NOMO-1 treated with dmso at 0.1 percent for 144 hours (cell line): ENCODE measurements around the gene FCER1A.
A peak's percentile ranks its signal among the peaks of the same experiment; 100 is the strongest.

Source experiments
- DNase-seq: peaks from one replicate; lab custom pipeline; 2025; ENCODE audit not compliant: unreplicated experiment; lab: John Stamatoyannopoulos, UW

The FCER1A gene

DNA sequence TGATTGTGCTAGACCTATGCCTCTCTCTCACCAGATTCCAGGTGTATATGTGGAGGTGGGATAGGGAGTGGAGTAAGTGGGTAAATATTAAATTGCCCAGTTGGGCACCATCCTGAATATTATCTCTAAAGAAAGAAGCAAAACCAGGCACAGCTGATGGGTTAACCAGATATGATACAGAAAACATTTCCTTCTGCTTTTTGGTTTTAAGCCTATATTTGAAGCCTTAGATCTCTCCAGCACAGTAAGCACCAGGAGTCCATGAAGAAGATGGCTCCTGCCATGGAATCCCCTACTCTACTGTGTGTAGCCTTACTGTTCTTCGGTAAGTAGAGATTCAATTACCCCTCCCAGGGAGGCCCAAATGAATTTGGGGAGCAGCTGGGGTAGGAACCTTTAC, at the start of gene FCER1A:
Gene FCER1A, plus strand, starts transcription at position 242 of the 400 bp plus-strand sequence. Its CDS starts 29 bp downstream, at position 271.
- DNase-seq = no peak

DNA sequence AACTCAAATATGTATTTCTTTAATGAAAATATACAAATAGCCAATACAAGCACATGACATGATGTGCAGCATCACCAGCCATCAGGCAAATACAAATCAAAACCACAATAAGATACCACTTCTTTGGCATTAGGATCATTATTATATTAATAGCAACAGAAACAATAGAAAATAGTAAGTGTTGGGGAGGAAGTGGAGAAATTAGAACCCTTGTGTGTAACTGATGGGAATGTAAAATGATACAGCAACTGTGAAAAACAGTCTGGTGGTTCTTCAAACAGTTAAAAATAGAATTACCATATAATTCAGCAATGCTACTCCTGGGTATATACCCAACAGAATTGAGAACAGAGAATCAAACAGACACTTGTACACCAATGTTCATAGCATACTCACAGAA, 40.8 kb upstream of the FCER1A start:
- DNase-seq = no peak

DNA sequence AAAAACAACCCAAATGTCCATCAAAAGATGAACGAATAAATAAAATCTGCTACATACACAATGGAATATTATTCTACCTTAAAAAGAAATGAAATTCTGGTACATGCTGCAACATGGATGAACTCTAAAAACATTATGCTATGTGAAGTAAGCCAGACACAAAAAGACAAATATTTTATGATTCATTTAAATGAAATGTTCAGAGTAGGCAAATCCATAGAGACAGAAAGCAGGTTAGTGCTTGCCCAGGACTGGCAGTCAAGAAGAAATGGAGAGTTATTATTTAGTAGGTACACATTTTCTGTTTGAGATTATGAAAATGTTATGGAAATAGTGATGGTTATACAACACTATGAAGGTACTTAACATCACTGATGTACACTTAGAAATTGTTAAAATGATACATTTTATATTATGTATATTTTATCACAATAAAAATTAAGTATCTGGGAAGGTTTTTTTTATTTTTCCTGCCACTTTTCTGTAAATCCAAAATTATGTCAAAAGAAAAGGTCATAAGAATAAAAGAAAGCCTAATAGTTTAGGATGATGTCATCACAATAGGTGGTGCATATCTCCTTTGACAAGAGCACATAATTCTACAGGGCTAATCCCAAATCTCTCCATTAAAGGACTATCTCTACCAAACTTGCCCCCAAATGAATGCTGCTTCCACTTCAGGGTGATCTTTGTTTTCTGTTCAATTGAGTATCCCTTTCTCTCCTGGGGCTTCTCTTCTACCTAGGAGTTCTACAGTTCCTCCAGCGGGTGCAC, 40.2 kb upstream of the FCER1A start:
- no peak for DNase-seq

DNA sequence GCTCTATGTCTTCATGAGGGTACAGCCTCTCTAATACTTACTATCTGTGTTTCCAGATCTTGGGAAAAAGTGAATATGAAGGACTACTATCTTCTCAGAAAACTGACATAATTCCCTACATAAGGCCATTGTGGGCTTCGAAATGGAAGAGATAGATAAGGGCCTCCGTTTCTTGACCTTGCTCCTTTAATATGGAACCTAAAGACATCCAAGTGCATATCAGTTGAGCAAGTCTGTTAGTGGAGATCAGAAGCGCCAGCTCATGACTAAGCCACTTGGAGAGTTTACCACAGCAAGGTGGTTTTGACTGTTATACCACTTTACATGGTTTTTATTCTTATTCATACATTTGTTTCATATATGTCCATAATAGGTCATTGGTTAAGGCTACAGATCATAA, 35.3 kb upstream of the FCER1A start:
- no peak for DNase-seq

DNA sequence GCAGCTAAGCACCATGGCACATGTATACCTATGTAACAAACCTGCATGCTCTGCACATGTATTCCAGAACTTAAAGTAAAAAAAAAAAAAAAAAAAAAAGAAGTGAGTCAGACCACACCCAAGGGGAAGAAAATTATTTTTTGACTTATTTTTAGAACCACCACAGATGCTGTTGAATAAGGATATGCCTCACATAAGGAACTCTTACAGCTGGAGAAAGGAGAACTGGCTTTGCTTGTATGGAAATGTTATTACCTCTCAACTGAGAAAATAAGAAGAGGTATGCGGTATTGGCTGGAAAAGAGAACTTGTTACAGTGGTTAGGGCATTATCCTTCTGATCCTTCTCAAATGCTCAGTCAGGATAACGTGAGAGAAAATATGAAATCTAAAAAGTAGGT, 27.5 kb upstream of the FCER1A start:
- DNase-seq = no peak

DNA sequence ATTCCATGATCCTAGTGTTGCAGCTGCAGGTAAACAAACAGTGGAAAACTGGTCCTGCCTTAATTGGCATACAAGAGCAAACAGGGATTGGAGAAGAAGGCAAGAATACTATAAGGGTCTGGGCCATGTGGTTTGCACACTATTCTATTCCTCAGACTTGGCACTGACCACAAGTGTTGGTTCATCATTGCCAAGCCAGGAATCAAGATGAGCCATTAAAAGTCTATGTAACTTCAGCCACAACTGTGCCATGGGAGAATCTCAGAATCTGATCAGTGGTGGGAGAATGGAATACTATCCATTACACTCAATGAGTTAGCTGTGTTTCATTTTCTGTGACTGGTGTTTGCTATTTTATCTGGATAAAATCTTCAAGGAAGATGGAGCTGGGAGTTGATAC, 26.2 kb upstream of the FCER1A start:
- DNase-seq = no peak

DNA sequence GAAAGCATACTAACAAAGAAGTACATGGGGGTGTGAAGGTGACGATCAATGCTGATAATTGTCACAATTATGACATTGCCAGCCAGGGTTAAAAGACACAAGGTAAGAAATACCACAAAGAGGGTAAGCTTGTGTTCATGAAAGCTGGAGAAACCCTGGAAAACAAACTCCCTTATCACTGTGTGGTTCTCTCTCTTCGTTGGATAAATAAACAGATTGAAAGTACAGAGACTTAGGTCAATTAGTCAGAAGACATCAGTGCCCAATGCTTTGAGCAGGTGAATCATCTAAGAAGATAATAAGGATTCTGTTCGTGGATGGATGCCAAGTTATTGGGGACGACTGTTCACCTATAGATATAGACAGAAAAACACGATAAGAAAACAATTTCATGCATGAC, 22.4 kb upstream of the FCER1A start:
- no peak for DNase-seq

DNA sequence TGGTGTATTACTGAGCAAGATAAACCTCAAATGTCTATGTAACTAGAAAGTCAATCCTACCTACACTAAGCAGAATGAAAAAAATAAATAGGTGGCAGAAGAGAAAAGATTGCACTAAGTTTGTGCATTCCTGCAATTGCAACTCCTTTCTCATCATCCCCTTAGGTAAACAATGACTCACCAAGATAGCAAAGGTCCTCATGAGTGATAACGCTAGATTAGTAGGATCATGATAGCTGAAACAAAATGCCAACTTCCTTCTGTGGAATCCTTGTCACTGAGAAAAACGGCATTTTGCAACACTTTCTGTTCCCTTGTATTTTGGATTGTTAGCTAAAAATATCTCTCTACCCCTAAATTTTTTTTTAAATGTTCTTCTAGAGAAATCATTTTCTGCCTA, 20.0 kb upstream of the FCER1A start:
- DNase-seq = no peak

DNA sequence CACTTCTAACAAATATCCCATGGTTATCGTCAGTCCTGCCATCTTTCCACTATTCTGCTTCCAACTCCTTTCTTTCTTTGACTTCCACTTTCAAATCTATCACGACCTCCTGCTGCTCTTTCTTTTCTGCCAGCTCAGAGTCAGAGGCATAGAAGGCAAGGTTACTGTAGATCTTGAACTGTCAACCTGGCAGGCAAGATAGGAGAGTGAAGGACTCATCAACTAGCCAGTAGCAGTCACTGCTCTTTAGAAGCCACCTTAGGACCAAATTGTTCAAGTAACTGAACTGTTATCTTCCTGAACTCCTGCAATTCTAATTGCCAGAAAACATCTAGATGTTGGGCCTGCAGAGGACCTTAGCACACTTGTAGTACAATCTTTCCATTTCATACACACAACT, 13.1 kb upstream of the FCER1A start:
- no peak for DNase-seq

DNA sequence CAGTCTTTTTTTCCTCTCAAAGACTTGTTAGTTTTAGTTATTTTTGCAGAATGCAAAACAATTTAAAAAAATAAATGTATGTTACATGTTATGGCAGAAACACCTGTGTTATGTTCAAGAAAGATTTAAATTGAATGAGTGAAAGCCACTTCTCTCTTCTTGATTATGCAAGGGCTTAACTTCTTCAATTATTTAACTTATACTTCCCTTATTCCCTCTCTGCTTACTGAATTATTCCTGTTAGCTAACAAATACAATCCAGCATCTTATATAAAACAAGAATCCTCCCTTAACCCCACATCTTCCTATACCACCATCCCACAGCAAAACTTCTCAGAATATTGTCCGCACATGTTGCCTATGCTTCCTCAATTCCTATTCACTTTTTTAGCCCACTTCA, 10.7 kb upstream of the FCER1A start:
- no peak for DNase-seq

DNA sequence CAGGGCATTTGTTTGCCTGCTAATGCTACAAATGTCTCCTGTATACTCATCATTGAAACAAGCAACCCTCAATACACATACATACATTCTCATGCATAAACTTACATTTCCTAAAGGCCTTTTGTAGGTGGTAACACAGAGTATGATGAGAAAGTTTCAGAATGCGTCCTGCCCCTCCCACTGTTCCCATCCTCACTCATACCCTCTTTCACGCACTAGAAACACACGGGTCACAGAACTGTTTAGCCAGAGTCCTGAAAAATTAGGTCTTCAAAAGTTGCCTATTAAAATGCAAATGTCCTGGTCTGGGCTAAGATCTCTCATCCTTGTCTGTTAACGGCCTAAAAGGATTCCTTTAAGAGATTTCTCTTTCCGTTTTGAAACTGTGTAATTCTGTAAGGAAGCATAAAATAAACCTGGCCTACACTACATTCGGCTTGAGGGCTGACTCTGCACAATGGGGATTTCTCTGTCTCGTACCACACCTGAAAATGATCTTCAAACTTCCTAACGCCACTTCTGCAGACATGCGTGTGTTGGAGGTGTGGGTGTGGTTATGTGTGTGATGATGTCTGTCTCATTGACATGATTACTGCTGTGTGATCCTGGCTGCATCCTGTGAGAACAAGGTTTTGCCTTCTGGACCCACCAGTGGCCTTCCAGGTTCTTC, 5.3 kb upstream of the FCER1A start:
- no peak for DNase-seq

DNA sequence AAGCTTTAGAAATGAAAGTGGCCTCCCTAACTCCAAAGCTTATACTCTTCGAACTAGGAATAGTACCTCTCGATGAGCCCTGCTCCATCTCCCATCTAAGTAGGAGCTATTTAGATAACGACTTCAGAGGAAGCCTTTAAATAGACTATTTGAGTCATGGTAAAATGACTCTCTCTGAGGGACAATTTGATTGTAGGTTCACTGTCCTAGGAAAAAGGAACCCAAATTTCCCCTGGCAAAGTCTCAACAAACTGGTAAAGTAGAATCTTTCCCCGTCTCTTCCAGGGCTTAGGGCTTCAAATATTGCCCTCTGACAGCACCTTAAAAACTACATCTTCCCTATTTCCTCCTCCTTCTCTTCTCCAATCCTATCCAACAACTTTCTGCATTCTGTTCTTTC, 2.0 kb upstream of the FCER1A start:
- no peak for DNase-seq

DNA sequence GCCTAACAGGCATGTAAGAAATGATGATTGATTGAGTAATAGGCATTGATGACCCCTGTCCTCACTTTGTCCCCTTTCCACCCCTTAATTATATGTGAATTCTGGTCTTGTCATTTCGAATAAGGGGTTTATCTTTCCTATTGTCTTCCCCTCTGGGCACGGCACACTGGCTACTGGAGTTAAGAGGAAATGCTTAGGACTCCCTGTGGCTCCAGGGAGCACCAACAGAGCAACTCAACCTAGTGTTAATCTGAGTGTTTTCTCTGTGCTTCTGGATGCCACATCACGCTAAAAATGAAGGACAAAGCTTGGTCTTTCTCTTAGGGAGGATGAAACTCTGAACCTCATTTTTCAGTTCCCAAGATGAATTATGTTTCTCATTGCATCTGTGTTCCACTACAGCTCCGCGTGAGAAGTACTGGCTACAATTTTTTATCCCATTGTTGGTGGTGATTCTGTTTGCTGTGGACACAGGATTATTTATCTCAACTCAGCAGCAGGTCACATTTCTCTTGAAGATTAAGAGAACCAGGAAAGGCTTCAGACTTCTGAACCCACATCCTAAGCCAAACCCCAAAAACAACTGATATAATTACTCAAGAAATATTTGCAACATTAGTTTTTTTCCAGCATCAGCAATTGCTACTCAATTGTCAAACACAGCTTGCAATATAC, 5.3 kb downstream of the FCER1A start:
- DNase-seq = no peak

DNA sequence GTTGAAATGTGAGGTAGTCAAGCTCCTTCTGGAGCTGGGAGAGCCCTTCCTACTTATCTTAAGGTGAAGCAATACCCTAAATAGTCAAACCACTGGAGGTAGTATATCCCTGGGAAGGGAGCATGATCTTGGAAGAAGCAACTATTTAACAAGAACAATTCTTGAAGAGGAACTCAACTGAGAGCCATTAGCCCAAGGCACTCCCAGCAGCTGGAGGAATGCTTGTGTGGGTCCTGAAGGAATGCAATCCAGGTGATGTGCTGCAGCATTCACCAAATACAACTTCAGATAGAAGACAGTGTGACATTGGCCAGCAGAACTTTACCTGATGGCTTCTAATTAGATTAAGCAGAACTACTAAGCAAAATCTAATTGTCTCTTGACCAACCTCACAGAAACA, 9.5 kb downstream of the FCER1A start:
- DNase-seq = no peak

DNA sequence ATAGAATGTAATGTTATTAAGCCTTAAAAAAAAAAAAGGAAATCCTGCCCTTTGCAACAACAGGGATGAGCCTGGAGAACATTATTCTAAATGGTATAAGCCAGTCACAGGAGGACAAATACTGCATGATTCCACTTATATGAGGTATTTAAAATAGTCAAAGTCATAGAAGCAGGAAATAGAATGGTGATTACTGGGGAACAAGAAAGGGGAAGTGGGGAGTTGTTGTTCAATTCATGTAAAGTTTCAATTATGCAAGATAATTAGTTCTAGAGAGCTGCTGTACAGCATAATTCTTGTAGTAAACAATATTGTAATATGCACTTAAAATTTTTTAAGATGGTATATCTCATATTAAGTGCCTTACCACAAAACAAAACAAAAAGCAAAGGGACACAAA, 13.2 kb downstream of the FCER1A start:
- DNase-seq = peak; percentile 76

DNA sequence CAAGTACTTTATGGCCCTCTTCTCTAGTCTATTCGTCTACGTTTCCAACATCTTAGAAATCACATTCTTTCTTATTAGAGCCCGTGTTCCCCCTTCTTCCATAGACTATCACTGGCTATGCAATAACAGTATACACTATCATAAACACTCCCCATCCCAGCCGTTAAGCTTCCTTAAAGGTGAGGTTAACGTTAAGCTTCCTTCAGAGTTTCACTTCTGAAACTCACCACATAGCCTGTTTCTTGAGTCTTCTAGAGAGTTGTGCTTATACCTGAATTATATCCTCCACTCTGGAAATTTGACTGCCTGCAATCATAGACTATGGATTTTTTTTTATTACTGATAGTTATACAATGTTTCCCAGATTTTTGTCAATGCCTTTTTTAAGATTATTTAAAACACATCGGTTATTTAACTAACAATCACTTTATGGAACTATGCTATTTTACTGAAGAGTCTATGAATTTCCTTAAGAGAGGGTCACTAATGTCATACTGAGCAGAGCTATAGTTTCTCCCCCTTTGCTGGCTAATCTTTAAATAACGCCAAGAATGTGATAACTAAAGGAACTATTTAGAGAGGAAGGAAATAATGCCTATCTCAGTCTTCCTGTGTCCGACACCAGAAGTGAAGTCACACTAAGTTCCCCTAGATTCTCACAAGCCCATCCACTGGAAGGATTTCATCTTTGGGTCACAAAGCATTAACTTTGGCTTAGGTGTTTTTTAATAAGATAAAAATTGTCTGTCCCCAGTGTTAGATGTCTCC, 16.8 kb downstream of the FCER1A start:
- no peak for DNase-seq

DNA sequence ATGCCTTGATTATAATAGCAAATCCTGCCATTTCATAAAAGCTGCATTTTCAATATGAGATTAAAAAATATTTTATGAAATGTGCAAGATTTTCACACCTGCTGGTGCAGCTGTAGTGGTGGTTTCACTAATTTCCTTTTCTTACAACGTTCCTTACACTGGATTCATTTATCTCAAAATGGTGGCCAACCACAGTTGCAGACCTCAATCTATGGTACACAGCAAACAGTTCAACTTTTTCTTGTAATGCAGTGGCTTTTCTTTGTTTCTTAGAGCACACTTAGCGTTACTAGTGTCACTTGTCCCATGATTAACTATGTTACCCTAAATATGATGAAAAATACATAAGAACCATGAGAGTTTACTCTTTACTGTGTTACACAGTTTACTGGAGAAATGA, 32.7 kb downstream of the FCER1A start:
- DNase-seq = no peak

DNA sequence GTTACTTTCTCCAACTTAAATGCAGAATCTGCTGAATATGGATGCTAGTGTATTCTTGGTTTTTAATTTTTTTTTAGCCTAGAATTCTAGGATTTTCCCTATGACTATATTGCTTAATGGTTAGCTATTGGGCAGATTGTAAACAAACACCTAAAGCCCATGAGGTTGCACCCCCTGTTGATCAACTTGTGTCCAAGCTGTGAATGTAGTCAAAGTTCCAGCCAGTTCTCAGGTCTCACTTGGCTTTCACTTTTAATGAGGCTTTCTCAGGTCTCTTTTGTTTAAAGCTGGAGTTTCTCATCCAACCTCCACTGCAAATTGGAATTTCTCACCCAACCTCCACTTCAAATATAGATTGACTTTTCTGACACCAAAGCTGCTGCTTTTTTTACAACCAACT, 35.9 kb downstream of the FCER1A start:
- DNase-seq = no peak

DNA sequence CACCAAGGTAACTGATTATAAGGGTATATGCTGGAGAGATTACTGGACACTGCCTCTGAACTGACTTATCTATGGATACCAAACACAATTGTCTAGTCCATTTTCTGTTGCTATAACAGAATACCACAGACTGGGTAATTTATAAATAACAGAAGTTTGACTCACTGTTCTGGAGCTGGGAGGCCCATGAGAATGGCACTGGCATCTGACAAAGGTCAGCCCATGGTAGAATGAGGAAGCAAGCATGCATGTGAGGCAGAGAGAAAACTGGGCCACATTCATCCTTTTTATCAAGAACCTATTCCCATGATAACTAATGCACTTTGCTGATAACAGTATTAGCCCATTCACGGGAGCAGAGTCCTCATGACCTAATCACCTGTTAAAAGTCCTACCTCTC, 37.4 kb downstream of the FCER1A start:
- DNase-seq = peak; percentile 3

DNA sequence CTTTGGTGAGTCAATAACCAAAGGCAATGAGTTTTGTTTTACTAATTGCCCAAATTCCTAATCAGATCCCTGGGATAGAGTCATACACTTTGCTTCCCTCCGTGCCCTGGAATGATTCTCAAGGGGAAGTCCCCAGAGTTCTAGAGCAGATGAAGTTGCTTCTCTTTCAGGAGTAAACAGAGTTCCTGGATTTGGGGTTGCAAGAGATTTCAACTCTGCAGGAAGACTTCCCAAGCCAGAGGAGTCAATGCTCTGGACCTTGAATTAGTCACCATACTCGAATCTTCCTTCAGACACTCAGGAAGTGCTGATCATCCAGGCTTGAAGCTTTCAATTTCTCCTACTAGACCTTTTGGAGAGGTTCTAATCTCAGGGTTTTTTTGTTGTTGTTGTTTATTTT, 39.6 kb downstream of the FCER1A start:
- DNase-seq = no peak

DNA sequence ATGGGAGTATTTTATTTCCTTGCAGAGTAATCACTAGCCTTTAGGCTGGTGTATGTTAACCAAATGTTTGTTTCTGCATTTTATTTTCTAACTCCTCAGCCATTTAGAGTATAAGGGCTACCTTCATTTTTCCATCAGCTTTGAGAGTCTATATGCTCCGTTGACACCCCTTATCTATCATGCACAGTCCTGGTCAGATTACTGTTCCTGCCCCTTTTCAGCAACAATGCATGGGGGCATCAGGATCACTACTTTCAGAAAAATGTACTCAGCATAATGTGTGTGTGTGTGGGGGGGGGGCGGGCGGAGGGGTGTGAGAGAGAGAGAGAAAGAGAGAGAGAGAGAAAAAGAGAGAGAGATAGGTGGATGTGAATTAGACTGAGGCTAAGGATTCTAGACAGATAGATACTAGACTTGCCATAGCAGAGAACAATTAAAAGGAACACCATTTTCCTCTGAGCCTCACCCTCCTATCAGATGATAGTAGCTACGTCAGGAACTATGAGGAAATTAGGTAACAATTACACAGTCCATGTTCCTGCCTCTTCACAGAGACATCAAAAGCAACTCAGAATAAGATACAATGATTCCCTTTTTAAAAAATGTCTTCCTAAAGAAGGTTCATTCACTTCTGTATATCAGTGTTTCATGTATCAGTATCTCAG, 40.8 kb downstream of the FCER1A start:
- no peak for DNase-seq
